Activated T-helper 1 cell treated with anti-CD3 and anti-CD28 coated beads, Interleukin-12 subunit alpha, Interleukin-12 subunit beta, Interleukin-2, Interleukin-4 antibody, amounts not matched to agents 30 ng/mL and 10 ng/mL and 1 ng/mL, durations not matched to agents 14 hours and 24 hours and 36 hours (primary cell): ENCODE results near the gene PSORS1C2. TPM values are rescaled to one million over a fixed set of nuclear protein-coding genes. Genes with fewer than 3 reads are reported as not detected.

Experiments used
- DNase-seq: peaks from one replicate; pipeline ENCODE4 v3.0.0; 2021; ENCODE audit warnings: low spot score
- H3K27ac Mint-ChIP-seq: one replicate; pipeline ENCODE4 v1.8.0; 2021; ENCODE audit warnings: mild to moderate bottlenecking, mixed read lengths
- H3K27me3 Mint-ChIP-seq: one replicate; pipeline ENCODE4 v1.8.0; 2022; ENCODE audit warnings: mild to moderate bottlenecking, moderate library complexity, mixed read lengths; ENCODE audit not compliant: insufficient read depth
- H3K36me3 Mint-ChIP-seq: one replicate; pipeline ENCODE4 v1.8.0; 2021; ENCODE audit warnings: low read depth, mixed read lengths
- H3K4me1 Mint-ChIP-seq: one replicate; pipeline ENCODE4 v1.8.0; 2021; ENCODE audit warnings: low read depth, mixed read lengths
- H3K4me3 Mint-ChIP-seq: one replicate; pipeline ENCODE4 v1.8.0; 2021; ENCODE audit warnings: mild to moderate bottlenecking, moderate library complexity, mixed read lengths
- H3K9me3 Mint-ChIP-seq: one replicate; pipeline ENCODE4 v1.8.0; 2021; ENCODE audit warnings: mixed read lengths
- intact Hi-C: fragments of 100-400 bp; cut with micrococcal nuclease; formaldehyde crosslinking; loops from one replicate; pipeline ENCODE4 v1.15.1; 2024
- total RNA-seq: library from RNA; stranded (reverse); gene quantifications from 2 replicates; pipeline ENCODE4 v1.2.3, GENCODE V29; 2022

Gene PSORS1C2
- total RNA-seq, 1 donor from 2014 or later: not detected

- Mint-ChIP-seq H3K36me3 (no peaks in the 10 kb centered on the region), H3K4me1 (peaks cover 7% of the 10 kb centered on the region), H3K4me3 (no peak overlapping the region), H3K27ac (no peak overlapping the region), H3K9me3 (no peaks in the 10 kb centered on the region), H3K27me3 (peaks cover 18% of the 10 kb centered on the region)
- intact Hi-C loops: no loop called here
- no peak for DNase-seq
Observed at GRCh38 chr6:31125586-31126363, 13.1 kb downstream of the PSORS1C2 start.

- Mint-ChIP-seq H3K27ac (no peak overlapping the region), H3K4me3 (no peak overlapping the region), H3K36me3 (no peaks in the 10 kb centered on the region), H3K9me3 (no peaks in the 10 kb centered on the region), H3K27me3 (peaks cover 18% of the 10 kb centered on the region), H3K4me1 (peaks cover 7% of the 10 kb centered on the region)
- intact Hi-C loops: no loop called here
- DNase-seq: no peak
Observed at GRCh38 chr6:31125162-31125561, 13.7 kb downstream of the PSORS1C2 start.

- Mint-ChIP-seq H3K27me3 (peaks cover 8% of the 10 kb centered on the region), H3K36me3 (no peaks in the 10 kb centered on the region), H3K27ac (no peak overlapping the region), H3K4me3 (no peak overlapping the region), H3K9me3 (no peaks in the 10 kb centered on the region), H3K4me1 (peaks cover 3% of the 10 kb centered on the region)
- intact Hi-C loops: no loop called here
- no peak for DNase-seq
Observed at GRCh38 chr6:31122791-31123706, 15.8 kb downstream of the PSORS1C2 start.

- Mint-ChIP-seq H3K27ac (no peak overlapping the region), H3K9me3 (no peaks in the 10 kb centered on the region), H3K27me3 (peaks cover 2% of the 10 kb centered on the region), H3K4me3 (no peak overlapping the region), H3K36me3 (no peaks in the 10 kb centered on the region), H3K4me1 (no peaks in the 10 kb centered on the region)
- no peak for DNase-seq
- intact Hi-C loops: no loop called here
Observed at GRCh38 chr6:31121131-31121790, 17.6 kb downstream of the PSORS1C2 start.

- no peak within 1 kb of the TSS for H3K27ac Mint-ChIP-seq
- intact Hi-C loops: no loop called here
- H3K9me3 Mint-ChIP-seq: no peaks in the 10 kb centered on the region
- H3K36me3 Mint-ChIP-seq: no peaks in the 10 kb centered on the region
- no peak within 1 kb of the TSS for H3K4me3 Mint-ChIP-seq
- no peak for DNase-seq
- H3K4me1 Mint-ChIP-seq: no peaks in the 10 kb centered on the region
- peaks cover 3% of the 10 kb centered on the region for H3K27me3 Mint-ChIP-seq
Observed at GRCh38 chr6:31120151-31120915, 18.5 kb downstream of the PSORS1C2 start, which contains the start of gene CDSN. CDSN (minus strand) TSS chr6:31120446; CDS start chr6:31120419, 27 bp downstream.

GRCh38 chr6:31118178-31118577 is 20.7 kb downstream of the PSORS1C2 start:
- Mint-ChIP-seq H3K4me3 (no peak overlapping the region), H3K27me3 (peaks cover 5% of the 10 kb centered on the region), H3K36me3 (no peaks in the 10 kb centered on the region), H3K9me3 (no peaks in the 10 kb centered on the region), H3K27ac (no peak overlapping the region), H3K4me1 (no peaks in the 10 kb centered on the region)
- no peak for DNase-seq
- intact Hi-C loops: no loop called here

GRCh38 chr6:31116661-31117385 is 22.0 kb downstream of the PSORS1C2 start:
- DNase-seq: no peak
- Mint-ChIP-seq H3K4me3 (no peak overlapping the region), H3K4me1 (no peaks in the 10 kb centered on the region), H3K36me3 (no peaks in the 10 kb centered on the region), H3K27ac (no peak overlapping the region), H3K9me3 (no peaks in the 10 kb centered on the region), H3K27me3 (peaks cover 5% of the 10 kb centered on the region)
- intact Hi-C loops: no loop called here

- H3K4me3 Mint-ChIP-seq: no peak overlapping the region
- peaks cover 5% of the 10 kb centered on the region for H3K27me3 Mint-ChIP-seq
- no peak overlapping the region for H3K27ac Mint-ChIP-seq
- H3K36me3 Mint-ChIP-seq: no peaks in the 10 kb centered on the region
- DNase-seq: no peak
- H3K9me3 Mint-ChIP-seq: no peaks in the 10 kb centered on the region
- intact Hi-C loops: no loop called here
- H3K4me1 Mint-ChIP-seq: no peaks in the 10 kb centered on the region
Observed at GRCh38 chr6:31115941-31116560, 22.8 kb downstream of the PSORS1C2 start.

- Mint-ChIP-seq H3K4me1 (no peaks in the 10 kb centered on the region), H3K36me3 (no peaks in the 10 kb centered on the region), H3K27ac (no peak overlapping the region)
Observed at GRCh38 chr6:31114970-31115849, 23.7 kb downstream of the PSORS1C2 start.

GRCh38 chr6:31114541-31114878 is 24.4 kb downstream of the PSORS1C2 start, which contains the start of gene PSORS1C1:
PSORS1C1 (plus strand) TSS chr6:31114800; CDS start chr6:31129633, 14,833 bp downstream.
- Mint-ChIP-seq H3K36me3 (no peaks in the 10 kb centered on the region), H3K27ac (no peak within 1 kb of the TSS), H3K9me3 (no peaks in the 10 kb centered on the region), H3K27me3 (peaks cover 10% of the 10 kb centered on the region), H3K4me3 (no peak within 1 kb of the TSS), H3K4me1 (no peaks in the 10 kb centered on the region)
- DNase-seq: no peak
- intact Hi-C loops: no loop called here

More at GRCh38 chr6:31114970-31115849, 23.7 kb downstream of the PSORS1C2 start:
- H3K27me3 Mint-ChIP-seq: peaks cover 5% of the 10 kb centered on the region
- DNase-seq: no peak
- H3K9me3 Mint-ChIP-seq: no peaks in the 10 kb centered on the region
- intact Hi-C loops: no loop called here
- no peak overlapping the region for H3K4me3 Mint-ChIP-seq
